Sigmoid colon (tissue), 4 donors: ENCODE data around the gene DDX1.

Source experiments
- CTCF ChIP-seq, 4 experiments: fragments of 450-650 bp in 3 of 4; fragments of 200-600 bp in 1 of 4; IDR thresholded peaks; one replicate each; pipeline ENCODE4 v1.5.1; 2016 to 2019; ENCODE audit warnings: antibody characterized with exemption in 4 of 4, mild to moderate bottlenecking in 3 of 4, moderate library complexity in 2 of 4
- EP300 ChIP-seq, 4 donors: sonication (generic); formaldehyde crosslinking; IDR thresholded peaks; one replicate each; pipeline ENCODE4 v1.6.1; 2017; ENCODE audit warnings: antibody characterized with exemption in 4 of 4

- TF ChIP-seq CTCF (IDR thresholded peaks at IDR 0.05), result no peak
- no peak for TF ChIP-seq EP300 (IDR thresholded peaks at IDR 0.05)
These were observed 63.6 kb downstream of the DDX1 start for GRCh38 chr2:15655123-15655887.
